Dedifferentiated amniotic fluid mesenchymal stem cell (primary cell): ENCODE results near the gene C2.
"Not testable (repeated sequence)": the region's sequence is repeated elsewhere in the genome, so short reads cannot be mapped to it uniquely, and the experiment has no call there.

Source experiments
- DNase-seq: peaks from one replicate; pipeline ENCODE4 v3.0.0-alpha.2; 2016; ENCODE audit errors: extremely low spot score

Gene C2

DNA sequence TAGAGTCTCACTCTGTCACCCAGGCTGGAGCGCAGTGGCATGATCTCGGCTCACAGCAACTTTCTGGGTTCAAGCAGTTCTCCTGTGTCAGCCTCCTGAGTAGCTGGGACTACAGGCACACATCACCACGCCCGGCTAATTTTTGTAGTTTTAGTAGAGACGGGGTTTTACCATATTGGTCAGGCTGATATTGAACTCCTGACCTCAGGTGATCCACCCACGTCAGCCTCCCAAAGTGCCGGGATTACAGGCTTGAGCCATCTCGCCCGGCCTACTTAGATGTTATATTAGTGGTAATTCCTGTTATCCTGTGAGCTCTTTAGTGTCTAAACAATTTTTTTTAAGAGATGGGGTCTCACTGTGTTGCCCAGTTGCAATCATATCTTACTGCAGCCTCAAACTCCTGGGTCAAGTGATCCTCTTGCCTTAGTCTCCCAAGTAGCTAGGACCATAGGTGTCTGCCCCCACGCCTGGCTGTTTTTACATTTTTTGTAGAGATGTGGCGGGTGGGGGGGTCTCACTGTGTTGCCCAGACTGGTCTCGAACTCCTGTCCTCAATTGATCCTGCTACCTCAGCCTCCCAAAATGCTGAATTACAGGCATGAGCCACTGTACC is 50.4 kb downstream of the C2 start:
- no peak for DNase-seq

DNA sequence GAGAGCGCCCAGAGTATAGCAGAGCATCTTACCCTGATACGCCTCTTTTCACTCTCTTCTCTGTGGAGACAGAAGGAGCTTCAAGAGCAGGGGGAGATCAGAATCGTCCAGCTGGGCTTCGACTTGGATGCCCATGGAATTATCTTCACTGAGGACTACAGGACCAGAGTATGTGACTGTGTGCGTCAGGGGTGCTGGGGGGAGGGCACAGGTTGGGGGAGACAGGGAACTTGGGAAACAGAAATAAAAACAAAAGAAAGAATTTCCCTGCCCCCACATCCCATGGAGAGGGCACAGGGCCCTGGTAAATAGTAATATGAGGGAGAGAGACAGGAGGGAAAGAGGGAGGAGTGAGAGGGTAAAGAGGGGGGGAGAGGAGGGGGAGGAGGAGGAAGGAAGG is 51.3 kb downstream of the C2 start:
- DNase-seq = no peak

DNA sequence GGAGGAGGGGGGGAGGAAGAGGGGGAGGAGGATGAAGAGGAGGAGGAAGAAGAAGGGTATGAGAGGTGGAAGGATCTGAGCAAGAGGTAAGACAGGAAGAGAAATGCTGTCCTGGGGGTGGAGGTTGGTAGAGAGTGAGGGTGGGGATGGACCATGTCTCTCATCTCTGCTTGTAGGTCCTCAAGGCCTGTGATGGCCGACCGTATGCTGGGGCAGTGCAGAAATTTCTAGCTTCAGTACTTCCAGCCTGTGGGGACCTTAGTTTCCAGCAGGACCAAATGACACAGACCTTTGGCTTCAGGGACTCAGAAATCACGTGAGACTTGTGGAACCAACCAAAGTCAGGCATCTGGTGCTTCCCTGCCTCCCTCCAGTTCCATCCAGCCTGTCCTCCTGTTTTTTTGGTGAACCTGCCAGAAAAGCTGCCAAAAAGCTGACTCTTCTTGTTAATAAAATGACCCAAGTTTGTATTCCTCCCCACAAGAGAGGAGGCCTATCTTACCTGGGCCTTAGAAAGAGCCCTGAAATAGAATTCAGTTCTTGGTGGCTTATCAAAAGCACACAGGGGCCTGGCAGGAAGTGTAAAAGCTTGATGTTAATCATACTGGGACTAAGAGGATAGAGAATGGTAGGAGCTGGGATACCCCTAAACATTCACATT is 51.9 kb downstream of the C2 start:
- DNase-seq = no peak

DNA sequence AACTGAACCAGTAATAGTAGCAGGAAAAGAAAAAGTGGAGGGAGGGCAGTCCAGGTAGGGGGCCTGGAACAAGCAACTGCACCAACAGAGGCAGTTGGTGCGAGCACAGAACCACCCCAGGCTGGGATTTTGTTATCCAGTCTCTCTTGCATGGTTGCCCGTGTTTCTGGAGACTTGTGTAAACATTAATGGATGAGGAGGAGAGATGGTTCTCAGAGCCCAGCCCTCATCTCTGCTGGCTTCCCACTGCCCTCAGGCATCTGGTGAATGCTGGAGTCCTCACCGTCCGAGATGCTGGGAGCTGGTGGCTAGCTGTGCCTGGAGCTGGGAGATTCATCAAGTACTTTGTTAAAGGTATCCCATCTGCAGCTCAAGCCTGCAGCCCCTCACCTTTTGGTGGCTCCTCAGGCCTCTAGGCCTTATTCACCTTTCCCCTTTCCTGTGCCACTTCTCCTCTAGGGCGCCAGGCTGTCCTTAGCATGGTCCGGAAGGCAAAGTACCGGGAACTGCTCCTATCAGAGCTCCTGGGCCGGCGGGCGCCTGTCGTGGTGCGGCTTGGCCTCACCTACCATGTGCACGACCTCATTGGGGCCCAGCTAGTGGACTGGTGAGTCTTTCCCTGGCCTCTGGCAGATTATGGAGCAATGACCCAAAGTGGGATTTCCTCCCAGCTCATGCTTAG is 52.8 kb downstream of the C2 start:
- not testable (repeated sequence) for DNase-seq

DNA sequence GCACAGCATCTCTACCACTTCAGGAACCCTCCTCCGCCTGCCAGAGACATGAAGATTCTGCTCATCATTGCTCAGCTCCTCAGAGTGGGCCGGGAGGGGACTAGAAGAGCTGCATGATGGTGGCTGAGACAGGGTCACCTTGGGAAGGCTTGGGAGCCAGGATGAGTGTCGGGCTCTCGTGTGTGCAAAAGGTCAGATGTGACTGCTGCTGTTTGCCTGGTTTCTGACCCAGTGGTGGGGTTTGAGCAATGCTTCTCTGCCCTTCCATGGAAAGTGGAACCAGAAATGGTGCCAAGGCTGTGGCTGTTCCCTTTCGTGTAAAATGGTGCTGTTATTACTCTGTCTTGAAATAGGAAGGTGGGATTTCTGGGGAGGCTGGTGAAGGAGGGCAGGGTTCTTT is 53.5 kb downstream of the C2 start:
- DNase-seq = not testable (repeated sequence)

DNA sequence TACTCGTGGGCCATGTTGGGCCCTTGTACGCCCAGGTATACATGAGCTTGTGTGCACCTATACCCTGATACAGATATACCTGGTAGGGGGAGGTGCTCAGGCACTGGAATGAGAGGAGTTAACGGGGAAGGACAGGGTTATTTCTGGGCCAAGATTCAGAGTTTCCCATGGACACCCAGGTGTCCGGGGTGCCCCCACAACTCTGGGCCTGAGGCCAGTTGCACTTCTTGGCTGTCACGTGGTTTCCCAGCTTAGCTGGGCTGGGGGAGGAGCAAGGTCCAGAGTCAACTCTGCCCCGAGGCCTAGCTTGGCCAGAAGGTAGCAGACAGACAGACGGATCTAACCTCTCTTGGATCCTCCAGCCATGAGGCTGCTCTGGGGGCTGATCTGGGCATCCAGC is 54.2 kb downstream of the C2 start, which contains the start of gene C4A:
TSS of gene C4A (plus strand) at position 314 of the 400 bp plus-strand sequence. CDS start at position 365, 51 bp downstream.
- not testable (repeated sequence) for DNase-seq

DNA sequence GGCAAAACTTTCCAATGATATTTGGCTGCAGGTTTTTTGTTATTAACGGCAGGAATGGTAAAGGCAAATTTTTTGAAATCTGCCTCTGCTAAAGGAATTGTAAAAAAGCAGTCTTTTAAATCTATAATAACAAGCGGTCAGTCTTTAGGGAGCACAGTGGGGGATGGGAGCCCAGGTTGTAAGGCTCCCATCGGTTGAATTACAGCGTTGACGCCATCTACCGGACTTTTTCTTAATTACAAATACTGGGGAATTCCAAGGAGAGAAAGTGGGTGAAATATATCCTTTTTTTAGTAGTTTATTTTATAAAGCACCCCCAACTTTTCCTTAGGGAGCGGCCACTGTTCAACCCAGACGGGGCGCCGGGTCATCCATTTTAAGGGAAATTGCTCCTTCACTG is 61.8 kb downstream of the C2 start:
- not testable (repeated sequence) for DNase-seq

DNA sequence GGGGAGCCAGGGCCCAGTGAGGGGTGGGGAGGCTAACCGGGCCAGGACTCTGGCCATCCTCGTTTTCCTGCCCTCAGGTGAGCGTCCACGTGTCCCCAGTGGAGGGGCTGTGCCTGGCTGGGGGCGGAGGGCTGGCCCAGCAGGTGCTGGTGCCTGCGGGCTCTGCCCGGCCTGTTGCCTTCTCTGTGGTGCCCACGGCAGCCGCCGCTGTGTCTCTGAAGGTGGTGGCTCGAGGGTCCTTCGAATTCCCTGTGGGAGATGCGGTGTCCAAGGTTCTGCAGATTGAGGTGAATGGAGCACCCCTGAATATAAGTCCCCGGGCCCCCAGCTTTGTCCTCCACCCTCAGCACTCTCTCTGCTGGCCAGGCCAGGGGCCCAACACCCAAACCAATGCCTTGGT is 66.9 kb downstream of the C2 start:
- DNase-seq = not testable (repeated sequence)
